Ammon's horn (tissue), 1 donor: ENCODE measurements around the gene L2HGDH.
"Not testable (repeated sequence)": the region's sequence is repeated elsewhere in the genome, so short reads cannot be mapped to it uniquely, and the experiment has no call there.

Experiments used
- DNase-seq: peaks from one replicate; pipeline ENCODE4 v3.0.0-alpha.2; 2016; ENCODE audit warnings: low spot score

The L2HGDH gene

GRCh38 chr14:50311972-50312733 lies at the start of gene L2HGDH, which contains the start of gene DMAC2L:
Gene L2HGDH, minus strand, starts transcription at chr14:50312229. Its CDS starts 79 bp downstream, at chr14:50312150.
Gene DMAC2L, plus strand, starts transcription at chr14:50312324. Its CDS starts 9,164 bp downstream, at chr14:50321488.
- DNase-seq: peak; percentile 97

GRCh38 chr14:50360851-50361250 lies 48.8 kb upstream of the L2HGDH start:
- DNase-seq: no peak

GRCh38 chr14:50360093-50360492 lies 48.1 kb upstream of the L2HGDH start:
- no peak for DNase-seq

GRCh38 chr14:50359631-50360030 lies 47.6 kb upstream of the L2HGDH start:
- no peak for DNase-seq

GRCh38 chr14:50357753-50358395 lies 45.8 kb upstream of the L2HGDH start:
- DNase-seq: no peak

GRCh38 chr14:50357124-50357523 lies 45.1 kb upstream of the L2HGDH start:
- DNase-seq: no peak

- DNase-seq: not testable (repeated sequence)
Observed at GRCh38 chr14:50356283-50356682, 44.3 kb upstream of the L2HGDH start.

- DNase-seq: no peak
Observed at GRCh38 chr14:50355692-50356091, 43.7 kb upstream of the L2HGDH start.

GRCh38 chr14:50354527-50354926 lies 42.5 kb upstream of the L2HGDH start:
- no peak for DNase-seq

- no peak for DNase-seq
Observed at GRCh38 chr14:50353126-50353525, 41.1 kb upstream of the L2HGDH start.

GRCh38 chr14:50352584-50352983 lies 40.6 kb upstream of the L2HGDH start:
- DNase-seq: no peak

- no peak for DNase-seq
Observed at GRCh38 chr14:50350975-50351374, 38.9 kb upstream of the L2HGDH start.

GRCh38 chr14:50348933-50349332 lies 36.9 kb upstream of the L2HGDH start:
- DNase-seq: no peak

GRCh38 chr14:50347521-50347920 lies 35.5 kb upstream of the L2HGDH start:
- DNase-seq: no peak

GRCh38 chr14:50345846-50346422 lies 33.9 kb upstream of the L2HGDH start:
- DNase-seq: no peak

GRCh38 chr14:50344876-50345563 lies 33.0 kb upstream of the L2HGDH start:
- DNase-seq: no peak

GRCh38 chr14:50344116-50344775 lies 32.2 kb upstream of the L2HGDH start:
- DNase-seq: no peak

GRCh38 chr14:50343434-50343833 lies 31.4 kb upstream of the L2HGDH start:
- DNase-seq: no peak

GRCh38 chr14:50342221-50343078 lies 30.4 kb upstream of the L2HGDH start:
- peak; percentile 93 for DNase-seq

- no peak for DNase-seq
Observed at GRCh38 chr14:50340963-50341362, 28.9 kb upstream of the L2HGDH start.

- no peak for DNase-seq
Observed at GRCh38 chr14:50340045-50340444, 28.0 kb upstream of the L2HGDH start.
